AG08396 (cell line): ENCODE measurements around the gene NIT2.
"Not testable (repeated sequence)": the region's sequence is repeated elsewhere in the genome, so short reads cannot be mapped to it uniquely, and the experiment has no call there.

ENCODE experiments used
- DNase-seq: peaks from one replicate; pipeline ENCODE4 v3.0.0; 2012; ENCODE audit warnings: low spot score, mixed read lengths

Gene NIT2

GRCh38 chr3:100338911-100339310, 4.4 kb downstream of the NIT2 start:
- no peak for DNase-seq

DNA sequence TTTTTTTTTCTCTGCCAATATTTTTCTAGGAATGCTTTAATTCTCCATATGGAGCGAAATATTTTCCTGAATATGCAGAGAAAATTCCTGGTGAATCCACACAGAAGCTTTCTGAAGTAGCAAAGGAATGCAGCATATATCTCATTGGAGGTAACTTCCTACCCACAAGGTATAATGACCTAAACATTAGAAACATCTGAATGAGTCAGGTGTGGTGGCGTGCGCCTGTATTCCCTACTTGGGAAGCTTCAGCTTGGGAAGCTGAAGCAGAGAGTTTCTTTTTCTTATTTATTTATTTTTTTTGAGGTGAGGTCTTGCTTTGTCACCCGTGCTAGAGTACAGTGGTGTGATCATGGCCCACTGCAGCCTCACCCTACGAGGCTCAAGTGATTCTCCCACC, 5.2 kb downstream of the NIT2 start:
- DNase-seq: no peak

DNA sequence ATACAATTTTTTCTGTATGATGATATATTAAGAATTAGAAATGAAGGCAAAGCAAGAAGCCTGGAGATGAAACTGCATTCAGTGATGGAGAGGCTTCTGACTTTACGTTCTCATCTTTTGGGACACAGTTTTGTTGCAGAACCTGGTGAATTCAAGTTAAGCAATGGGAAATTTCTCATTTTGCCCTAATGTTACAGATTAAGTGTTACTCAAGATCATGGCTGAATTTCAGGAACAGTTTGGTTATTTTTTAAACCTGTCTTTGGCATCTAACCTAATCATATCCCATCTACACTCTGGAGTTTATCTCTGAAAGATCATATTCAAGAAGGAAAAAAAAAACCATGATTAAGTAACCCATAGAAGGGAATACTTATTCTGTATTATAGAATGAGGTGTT, 6.0 kb downstream of the NIT2 start:
- no peak for DNase-seq

DNA sequence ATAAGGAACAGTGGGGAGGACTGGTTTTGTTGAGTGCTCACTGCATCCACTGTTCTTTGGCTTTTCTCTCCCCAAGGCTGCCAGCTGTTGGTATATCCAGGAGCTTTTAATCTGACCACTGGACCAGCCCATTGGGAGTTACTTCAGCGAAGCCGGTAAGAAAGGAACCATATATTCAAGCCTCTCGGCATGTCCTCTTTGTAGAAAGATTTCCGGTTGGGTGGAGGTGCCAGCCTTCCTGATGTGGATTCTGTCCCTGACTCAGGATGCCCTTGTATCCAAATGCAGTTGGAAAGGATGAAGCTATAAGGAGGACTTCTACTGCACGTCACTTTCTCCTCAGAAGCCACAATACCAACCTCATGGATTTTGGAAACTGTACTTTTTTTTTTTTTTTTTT, 14.2 kb downstream of the NIT2 start:
- no peak for DNase-seq

GRCh38 chr3:100351770-100352169, 17.2 kb downstream of the NIT2 start:
- not testable (repeated sequence) for DNase-seq

GRCh38 chr3:100352296-100353231, 18.0 kb downstream of the NIT2 start:
- no peak for DNase-seq

GRCh38 chr3:100354850-100355249, 20.3 kb downstream of the NIT2 start:
- no peak for DNase-seq

GRCh38 chr3:100358413-100358812, 23.9 kb downstream of the NIT2 start:
- no peak for DNase-seq

- no peak for DNase-seq
Observed at GRCh38 chr3:100359035-100359434, 24.5 kb downstream of the NIT2 start.

DNA sequence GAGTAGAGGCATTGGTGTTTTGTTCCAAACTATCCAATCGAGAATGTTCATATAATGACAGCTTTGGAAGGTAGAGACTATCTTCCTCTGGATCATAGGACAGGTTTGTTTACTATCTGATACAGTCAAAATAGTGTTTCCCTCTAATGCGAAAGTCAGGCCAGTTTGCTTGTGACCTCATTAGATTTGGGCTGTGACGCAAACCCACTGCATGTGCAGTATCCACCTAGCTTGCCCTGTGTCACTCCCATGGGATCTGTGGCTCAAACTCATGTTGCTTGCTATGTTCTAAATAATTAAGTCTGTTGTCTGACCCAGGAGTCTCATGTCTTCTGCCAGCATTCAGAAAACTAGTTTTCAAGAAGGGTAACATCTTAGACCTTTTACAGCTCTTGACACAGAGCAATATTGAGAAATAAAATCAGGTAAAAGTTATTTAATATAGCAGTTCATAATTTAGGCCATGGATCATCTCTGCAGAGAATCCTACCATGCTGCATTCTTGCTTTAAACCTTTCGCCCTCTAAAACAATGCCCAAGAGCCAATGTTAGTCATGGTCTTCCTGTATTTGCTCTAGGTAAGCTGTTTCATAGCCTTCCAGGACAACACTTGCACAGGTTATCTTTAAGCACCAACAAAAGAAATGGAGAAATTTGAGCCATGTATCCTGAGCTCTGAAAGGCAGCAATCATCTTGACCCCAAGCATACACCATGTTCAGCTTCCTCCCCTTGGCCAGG, 26.4 kb downstream of the NIT2 start:
- DNase-seq: no peak

DNA sequence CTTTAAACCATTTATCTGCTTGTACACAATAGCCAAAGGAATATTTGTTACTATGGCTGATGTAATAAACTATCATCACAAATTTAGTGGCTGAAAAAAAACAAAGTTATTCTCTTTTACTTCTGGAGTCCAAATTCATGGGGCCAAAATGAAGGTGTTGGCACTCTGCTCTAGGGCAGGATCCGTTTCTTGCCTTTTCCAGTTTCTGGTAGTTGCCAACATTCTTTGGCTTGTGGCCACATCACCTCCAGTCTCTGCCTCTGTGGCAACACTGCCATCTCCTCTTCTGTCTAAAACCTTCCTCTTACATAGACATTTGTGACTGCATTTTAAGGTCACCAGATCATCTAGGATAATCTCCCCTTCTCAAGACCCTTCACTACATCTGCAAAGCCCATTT, 27.3 kb downstream of the NIT2 start:
- no peak for DNase-seq

DNA sequence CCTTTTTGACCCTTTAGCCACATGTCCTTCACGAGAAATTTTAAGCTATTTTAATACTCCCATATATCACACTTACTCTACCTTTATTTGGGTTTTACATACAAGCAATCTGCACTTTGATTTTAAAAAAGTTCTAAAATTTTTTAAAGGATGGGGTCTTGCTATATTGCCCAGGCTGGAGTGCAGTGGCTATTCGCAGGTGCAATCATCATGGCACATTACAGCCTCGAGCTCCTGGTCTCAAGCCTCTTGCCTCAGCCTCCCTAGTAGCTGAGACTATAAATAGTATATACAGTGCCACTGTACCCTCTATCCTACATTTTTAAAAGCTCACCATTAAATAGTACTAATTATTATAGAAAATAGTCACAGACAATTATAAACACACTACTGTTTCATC, 29.9 kb downstream of the NIT2 start:
- no peak for DNase-seq

GRCh38 chr3:100366424-100366823, 31.9 kb downstream of the NIT2 start:
- DNase-seq: no peak

DNA sequence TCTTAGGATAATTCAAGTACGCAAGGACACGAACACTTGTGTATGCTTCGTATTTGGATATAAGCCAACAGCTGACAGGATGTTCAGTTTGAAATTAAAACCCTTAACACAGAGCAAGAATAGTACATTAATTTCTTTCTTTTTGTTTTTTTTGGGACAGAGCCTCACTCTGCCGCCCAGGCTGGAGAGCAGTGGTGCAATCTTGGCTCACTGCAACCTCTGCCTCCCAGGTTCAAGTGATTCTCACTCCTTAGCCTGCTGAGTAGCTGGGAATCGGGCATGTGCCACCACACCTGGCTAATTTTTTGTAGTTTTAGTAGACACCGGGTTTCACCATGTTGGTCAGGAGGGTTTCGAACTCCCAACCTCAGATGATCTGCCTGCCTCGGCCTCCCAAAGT, 33.9 kb downstream of the NIT2 start:
- no peak for DNase-seq

DNA sequence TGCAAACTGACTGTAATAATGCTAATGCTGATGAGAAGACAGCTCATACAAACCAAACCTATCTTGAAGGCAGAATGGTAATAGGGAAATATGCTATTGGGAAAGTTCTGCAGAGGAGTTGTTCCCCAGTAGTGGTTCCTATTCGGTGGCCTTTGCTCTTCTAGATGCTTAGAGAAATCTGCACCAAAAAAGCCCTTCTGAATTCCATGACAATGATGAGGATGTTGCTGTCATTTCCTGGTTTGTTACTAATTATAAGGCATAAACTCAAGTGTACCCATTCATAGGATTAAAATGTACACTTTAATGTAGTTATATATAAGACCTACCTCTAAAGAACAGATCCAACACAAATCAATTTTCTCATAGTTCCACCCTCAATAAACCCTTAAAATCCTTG, 36.2 kb downstream of the NIT2 start:
- no peak for DNase-seq

DNA sequence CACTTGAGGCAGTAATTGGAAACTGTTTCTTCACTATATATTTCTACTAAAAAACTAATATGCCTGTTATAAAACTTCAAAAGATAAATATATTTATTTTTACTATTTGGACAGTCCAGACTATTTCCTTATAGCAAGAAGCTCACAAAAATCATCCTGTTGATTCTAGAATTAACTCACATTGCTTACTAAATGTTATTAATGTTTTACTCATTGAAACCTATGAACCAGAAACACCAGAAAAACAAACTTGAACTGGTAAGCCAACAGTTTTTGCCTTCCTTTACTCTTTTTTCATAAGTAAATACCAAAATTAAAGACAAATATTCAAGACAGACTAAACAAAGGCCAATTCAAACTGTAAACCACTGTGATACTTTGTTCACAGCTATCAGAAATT, 40.0 kb downstream of the NIT2 start:
- no peak for DNase-seq

DNA sequence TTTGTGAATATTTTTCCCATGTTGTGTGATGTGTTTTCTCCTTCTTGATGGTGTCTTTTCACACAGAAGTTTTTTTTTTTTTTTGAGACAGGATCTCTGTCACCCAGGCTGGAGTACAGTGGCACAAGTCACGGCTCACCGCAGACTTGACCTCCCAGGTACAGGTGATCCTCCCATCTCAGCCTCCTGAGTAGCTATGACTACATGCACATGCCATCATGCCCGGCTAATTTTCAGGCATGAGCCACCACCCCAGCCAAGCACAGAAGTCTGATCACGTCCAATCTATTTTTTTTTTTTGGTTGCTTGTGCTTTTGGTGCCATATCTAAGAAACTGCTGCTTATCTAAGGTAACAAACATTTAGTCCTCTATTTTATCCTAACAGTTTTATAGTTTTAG, 41.7 kb downstream of the NIT2 start:
- DNase-seq: no peak

DNA sequence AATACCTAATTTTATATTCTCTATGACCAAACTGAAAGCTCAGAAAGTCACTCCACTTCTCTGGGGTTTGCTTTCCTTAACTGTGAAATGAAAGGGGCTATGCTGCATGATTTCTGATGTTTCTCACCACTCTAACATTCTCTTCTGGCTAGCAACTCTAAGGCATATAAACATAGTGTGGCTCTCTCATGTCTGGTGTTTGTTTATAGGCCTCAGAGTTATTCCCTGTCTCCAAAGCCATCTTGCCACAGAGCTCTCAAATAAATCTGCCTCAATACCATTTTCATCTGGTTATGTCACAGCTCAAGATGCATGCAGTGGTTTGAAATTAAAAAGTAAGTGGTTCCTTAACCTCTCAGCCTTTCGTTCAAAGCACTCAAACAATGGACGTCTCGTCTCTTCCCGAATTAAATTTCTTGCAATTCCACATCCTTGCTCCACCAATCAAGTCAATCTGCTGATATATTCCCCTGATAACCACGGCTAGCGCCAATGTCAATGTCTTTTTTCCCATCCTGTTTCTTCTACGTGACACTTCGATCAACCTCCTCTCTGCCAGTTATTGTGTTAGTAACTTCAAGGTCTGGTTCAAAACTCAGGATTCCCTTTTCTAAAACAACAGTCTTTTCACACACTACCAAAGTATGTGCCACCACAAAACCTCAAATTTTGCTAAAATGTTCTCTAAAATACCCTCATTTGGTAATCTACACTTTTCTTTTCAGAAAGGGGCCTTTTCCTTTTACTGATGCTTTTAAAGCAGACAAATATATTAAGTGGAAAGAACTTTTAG, 50.4 kb downstream of the NIT2 start:
- DNase-seq: peak; percentile 41

DNA sequence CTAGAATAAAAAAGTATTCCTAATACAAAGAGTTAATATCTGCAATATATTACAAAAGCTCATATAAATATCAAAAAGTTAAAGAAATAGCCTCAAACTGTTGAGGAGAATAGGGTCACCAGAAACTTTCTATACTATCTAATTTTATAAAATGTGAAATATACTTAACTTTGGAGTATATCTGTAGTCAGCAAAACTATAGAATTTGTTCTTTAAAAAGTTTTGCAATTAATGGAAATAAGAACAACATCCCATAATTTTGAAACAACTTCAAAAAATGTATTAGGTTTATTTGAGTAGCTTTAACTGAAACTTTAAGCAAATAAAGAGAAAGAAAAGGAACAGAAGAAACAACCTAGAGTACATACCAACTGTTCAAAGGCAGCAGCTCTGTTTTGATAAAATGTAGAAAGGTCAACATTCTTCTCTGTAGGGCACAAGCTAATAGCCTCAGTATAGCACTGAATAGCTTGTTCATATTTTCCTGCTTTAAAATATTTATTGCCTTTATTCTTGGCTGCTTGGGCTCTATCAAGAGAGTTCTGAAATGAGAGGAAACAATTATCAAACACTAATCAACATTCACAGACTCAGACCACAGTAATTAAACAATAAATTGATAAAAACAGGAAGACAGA, 52.0 kb downstream of the NIT2 start:
- no peak for DNase-seq

DNA sequence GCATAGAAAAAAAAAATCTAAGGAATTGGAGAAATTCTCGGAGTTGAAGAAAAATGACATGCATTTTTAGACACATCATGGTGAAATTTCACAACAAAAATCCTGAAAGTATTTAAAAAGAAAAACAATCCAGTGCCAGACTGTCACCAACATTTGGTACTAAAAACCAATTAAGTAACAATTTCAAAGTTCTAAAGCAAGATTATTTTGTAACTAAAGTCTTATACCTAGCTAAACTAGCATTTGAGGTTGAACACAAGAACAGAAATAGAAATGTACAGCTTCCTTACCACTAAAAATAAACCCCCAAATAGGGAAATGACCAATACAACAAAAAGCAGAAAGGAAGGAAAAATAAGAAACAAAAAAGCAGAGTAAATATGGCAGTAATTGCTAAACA, 54.5 kb downstream of the NIT2 start:
- DNase-seq: no peak

- DNase-seq: no peak
Observed at GRCh38 chr3:100395679-100396431, 61.3 kb downstream of the NIT2 start.
